ENCODE measurements around the gene KIAA0319L. TPM values are rescaled to one million over a fixed set of nuclear protein-coding genes. Genes with fewer than 3 reads are reported as not detected.
"Not testable (repeated sequence)": the region's sequence is repeated elsewhere in the genome, so short reads cannot be mapped to it uniquely, and the experiment has no call there.

Gene KIAA0319L
- polyA plus RNA-seq, 2 of the 4 experiments (the other 2 are of a cell fraction), result 18.2 to 36.9 TPM

DNA sequence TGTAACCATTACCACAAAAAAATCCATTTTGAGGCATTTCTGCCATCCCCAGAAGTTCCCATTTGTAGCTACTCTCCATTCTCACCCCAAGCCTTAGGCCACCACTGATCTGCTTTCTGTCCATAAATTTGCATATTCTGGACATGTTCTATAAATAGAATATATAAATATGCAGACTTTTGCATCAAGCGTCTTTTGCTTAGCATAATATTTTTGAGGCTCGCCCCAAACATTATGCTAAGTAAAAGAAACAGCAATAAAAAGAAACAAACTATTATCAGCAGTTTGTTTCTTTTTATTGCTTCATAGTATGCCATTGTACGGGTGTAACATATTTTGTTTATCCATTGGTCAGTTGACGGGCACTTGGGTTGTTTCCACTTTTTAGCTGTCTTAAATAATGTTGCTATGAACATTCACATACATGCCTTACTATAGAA is 23.8 kb upstream of the KIAA0319L start (continued):
- TF ChIP-seq, protein P1, sequence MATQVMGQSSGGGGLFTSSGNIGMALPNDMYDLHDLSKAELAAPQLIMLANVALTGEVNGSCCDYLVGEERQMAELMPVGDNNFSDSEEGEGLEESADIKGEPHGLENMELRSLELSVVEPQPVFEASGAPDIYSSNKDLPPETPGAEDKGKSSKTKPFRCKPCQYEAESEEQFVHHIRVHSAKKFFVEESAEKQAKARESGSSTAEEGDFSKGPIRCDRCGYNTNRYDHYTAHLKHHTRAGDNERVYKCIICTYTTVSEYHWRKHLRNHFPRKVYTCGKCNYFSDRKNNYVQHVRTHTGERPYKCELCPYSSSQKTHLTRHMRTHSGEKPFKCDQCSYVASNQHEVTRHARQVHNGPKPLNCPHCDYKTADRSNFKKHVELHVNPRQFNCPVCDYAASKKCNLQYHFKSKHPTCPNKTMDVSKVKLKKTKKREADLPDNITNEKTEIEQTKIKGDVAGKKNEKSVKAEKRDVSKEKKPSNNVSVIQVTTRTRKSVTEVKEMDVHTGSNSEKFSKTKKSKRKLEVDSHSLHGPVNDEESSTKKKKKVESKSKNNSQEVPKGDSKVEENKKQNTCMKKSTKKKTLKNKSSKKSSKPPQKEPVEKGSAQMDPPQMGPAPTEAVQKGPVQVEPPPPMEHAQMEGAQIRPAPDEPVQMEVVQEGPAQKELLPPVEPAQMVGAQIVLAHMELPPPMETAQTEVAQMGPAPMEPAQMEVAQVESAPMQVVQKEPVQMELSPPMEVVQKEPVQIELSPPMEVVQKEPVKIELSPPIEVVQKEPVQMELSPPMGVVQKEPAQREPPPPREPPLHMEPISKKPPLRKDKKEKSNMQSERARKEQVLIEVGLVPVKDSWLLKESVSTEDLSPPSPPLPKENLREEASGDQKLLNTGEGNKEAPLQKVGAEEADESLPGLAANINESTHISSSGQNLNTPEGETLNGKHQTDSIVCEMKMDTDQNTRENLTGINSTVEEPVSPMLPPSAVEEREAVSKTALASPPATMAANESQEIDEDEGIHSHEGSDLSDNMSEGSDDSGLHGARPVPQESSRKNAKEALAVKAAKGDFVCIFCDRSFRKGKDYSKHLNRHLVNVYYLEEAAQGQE (IDR thresholded peaks at IDR 0.05), result no peak
- TF ChIP-seq MYC (IDR thresholded peaks at IDR 0.05; ENCODE audit: borderline replicate concordance, low read length) (no peak), NFE2L2 (conservative IDR thresholded peaks at IDR 0.05; ENCODE audit: low read length) (no peak)

DNA sequence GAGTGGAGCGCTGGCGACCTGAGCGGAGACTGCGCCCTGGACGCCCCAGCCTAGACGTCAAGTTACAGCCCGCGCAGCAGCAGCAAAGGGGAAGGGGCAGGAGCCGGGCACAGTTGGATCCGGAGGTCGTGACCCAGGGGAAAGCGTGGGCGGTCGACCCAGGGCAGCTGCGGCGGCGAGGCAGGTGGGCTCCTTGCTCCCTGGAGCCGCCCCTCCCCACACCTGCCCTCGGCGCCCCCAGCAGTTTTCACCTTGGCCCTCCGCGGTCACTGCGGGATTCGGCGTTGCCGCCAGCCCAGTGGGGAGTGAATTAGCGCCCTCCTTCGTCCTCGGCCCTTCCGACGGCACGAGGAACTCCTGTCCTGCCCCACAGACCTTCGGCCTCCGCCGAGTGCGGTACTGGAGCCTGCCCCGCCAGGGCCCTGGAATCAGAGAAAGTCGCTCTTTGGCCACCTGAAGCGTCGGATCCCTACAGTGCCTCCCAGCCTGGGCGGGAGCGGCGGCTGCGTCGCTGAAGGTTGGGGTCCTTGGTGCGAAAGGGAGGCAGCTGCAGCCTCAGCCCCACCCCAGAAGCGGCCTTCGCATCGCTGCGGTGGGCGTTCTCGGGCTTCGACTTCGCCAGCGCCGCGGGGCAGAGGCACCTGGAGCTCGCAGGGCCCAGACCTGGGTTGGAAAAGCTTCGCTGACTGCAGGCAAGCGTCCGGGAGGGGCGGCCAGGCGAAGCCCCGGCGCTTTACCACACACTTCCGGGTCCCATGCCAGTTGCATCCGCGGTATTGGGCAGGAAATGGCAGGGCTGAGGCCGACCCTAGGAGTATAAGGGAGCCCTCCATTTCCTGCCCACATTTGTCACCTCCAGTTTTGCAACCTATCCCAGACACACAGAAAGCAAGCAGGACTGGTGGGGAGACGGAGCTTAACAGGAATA is 20.1 kb upstream of the KIAA0319L start:
- CTCF ChIA-PET, result interaction anchor here (1.0 to 3.1 kb wide), 3 partner anchors 13 to 138 kb away, joined by 3 to 12 read pairs (median 4); no protein-coding TSS in a partner anchor
- 91% methylated on average over 22 of the region's 70 CpGs for WGBS (ENCODE audit: missing lambda C conversion rate)
- FAIRE-seq, result no peak
- Histone ChIP-seq H3K4me1 (no peaks in the 10 kb centered on the region), H3K27ac (no peak overlapping the region), H3K9me3 (no peaks in the 10 kb centered on the region), H3K4me2 (no peak overlapping the region), H3K4me3 (no peak overlapping the region)
- ATAC-seq, result no peak
- TF ChIP-seq PHF8 (IDR thresholded peaks at IDR 0.05; ENCODE audit: borderline replicate concordance, low read depth) (no peak), CBX8 (IDR thresholded peaks at IDR 0.05) (no peak), CEBPB (IDR thresholded peaks at IDR 0.05) (no peak), TP53 (CRISPR knock-in tag; IDR thresholded peaks at IDR 0.05) (no peak), ZNF302 (CRISPR knock-in tag; IDR thresholded peaks at IDR 0.05) (no peak), NFE2L2 (conservative IDR thresholded peaks at IDR 0.05; ENCODE audit: low read length) (no peak), MAFK (IDR thresholded peaks at IDR 0.05; ENCODE audit: partially characterized antibody) (no peak), CBX2 (IDR thresholded peaks at IDR 0.05; ENCODE audit: borderline replicate concordance, low read depth) (no peak), EHMT2 (IDR thresholded peaks at IDR 0.05; ENCODE audit: low read depth) (no peak), HOXB5 (CRISPR knock-in tag; IDR thresholded peaks at IDR 0.05) (no peak), KDM1A (IDR thresholded peaks at IDR 0.05; ENCODE audit: low read depth) (no peak), RFX5 (IDR thresholded peaks at IDR 0.05) (no peak)
- POLR2A ChIA-PET, result interaction anchor here (0.5 kb wide), 1 partner anchor 121 kb away, joined by 6 read pairs; no protein-coding TSS in a partner anchor
- no peak for DNase-seq (ENCODE audit: low read depth in 1 of 2, low spot score in 1 of 2)

DNA sequence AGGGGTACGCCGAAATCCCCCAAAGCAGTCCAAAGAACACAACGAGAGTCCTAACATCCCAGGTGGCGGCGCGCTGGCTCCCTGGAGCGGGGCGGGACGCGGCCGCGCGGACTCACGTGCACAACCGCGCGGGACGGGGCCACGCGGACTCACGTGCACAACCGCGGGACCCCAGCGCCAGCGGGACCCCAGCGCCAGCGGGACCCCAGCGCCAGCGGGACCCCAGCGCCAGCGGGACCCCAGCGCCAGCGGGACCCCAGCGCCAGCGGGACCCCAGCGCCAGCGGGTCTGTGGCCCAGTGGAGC is 19.5 kb upstream of the KIAA0319L start:
- POLR2A ChIA-PET; FAIRE-seq; H3K4me3 ChIP-seq; ATAC-seq; DNase-seq (ENCODE audit: low read depth in 1 of 2, low spot score in 1 of 2); H3K4me2 ChIP-seq; H3K4me1 ChIP-seq; H3K9me3 ChIP-seq; H3K27ac ChIP-seq: not testable (repeated sequence)
- 95% methylated on average over 21 of the region's 37 CpGs for WGBS (ENCODE audit: missing lambda C conversion rate)
- CTCF ChIA-PET, result interaction anchor here (1.0 kb wide), 1 partner anchor 12 kb away, joined by 4 read pairs; no protein-coding TSS in a partner anchor

DNA sequence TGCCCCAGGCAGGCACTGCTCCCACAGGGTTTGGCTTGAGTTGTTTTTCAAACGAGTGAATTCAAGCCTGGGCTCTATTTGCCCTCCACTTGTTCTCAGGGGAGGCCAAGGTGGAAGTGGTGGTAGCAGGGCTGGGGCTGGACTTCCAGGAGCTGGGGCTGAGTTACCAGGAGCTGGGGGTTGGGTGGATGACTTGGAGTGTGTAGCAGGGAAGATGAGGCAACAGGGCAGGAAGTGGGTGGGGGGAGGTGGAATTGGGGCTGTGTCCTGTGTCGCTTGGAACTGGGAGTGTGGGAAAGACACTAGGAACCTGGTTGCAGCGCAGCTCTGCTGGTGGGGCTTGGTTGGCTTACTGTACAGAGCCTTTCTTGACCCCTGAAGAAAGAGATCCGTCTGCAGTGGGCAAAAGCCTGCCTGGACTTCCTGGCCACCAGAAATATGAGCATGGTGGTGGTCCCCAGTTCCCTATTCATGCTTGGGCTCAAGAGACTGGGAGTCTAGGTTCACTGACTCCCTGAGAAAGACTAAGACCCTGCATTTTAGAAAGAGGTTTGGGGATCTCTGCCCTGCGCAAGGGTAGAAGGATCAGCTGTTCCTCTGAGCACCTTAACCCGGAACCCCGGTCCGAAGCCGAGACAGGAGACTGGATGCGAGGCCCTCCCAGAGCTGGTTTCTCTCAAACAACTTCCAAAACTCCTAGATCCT is 19.0 kb upstream of the KIAA0319L start:
- CTCF ChIA-PET, result interaction anchor here (1.0 kb wide), 1 partner anchor 12 kb away, joined by 4 read pairs; no protein-coding TSS in a partner anchor
- POLR2A ChIA-PET, result no interaction called here
- Histone ChIP-seq H3K9me3 (no peaks in the 10 kb centered on the region), H3K4me3 (no peak overlapping the region), H3K27ac (no peak overlapping the region), H3K4me2 (no peak overlapping the region), H3K4me1 (no peaks in the 10 kb centered on the region)
- no peak for TF ChIP-seq TP53 (CRISPR knock-in tag; IDR thresholded peaks at IDR 0.05)
- TF ChIP-seq, protein P2, sequence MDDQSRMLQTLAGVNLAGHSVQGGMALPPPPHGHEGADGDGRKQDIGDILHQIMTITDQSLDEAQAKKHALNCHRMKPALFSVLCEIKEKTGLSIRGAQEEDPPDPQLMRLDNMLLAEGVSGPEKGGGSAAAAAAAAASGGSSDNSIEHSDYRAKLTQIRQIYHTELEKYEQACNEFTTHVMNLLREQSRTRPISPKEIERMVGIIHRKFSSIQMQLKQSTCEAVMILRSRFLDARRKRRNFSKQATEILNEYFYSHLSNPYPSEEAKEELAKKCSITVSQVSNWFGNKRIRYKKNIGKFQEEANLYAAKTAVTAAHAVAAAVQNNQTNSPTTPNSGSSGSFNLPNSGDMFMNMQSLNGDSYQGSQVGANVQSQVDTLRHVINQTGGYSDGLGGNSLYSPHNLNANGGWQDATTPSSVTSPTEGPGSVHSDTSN (IDR thresholded peaks at IDR 0.05), result no peak
- TF ChIP-seq EP300 (IDR thresholded peaks at IDR 0.05), result no peak
- no peak for TF ChIP-seq BHLHE40 (IDR thresholded peaks at IDR 0.05; ENCODE audit: low read depth, low read length)
- DNase-seq (ENCODE audit: low read depth in 1 of 2, low spot score in 1 of 2) (no peak), ATAC-seq (no peak), FAIRE-seq (no peak)
- WGBS (ENCODE audit: missing lambda C conversion rate), result 84% methylated on average over 8 of the region's 10 CpGs
